Measurements from ENCODE around the gene ABCA13. TPM values are rescaled to one million over a fixed set of nuclear protein-coding genes. Genes with fewer than 3 reads are reported as not detected.

ABCA13 gene
- polyA plus RNA-seq, 4 donors = 0.16 to 0.39 (median 0.22) TPM; not detected in 1

- Histone ChIP-seq H3K36me3 (ENCODE audit: control insufficient read depth in 3 of 3, insufficient read depth in 2 of 3, low read depth in 1 of 3, low read length in 3 of 3) (no peaks in the 10 kb centered on the region), H3K27ac (ENCODE audit: low read depth in 1 of 3, low read length in 2 of 3) (no peak overlapping the region), H3K4me1 (ENCODE audit: control insufficient read depth in 3 of 3, insufficient read depth in 2 of 3, low read depth in 1 of 3, low read length in 2 of 3) (no peaks in the 10 kb centered on the region), H3K27me3 (ENCODE audit: control insufficient read depth in 3 of 3, insufficient read depth in 3 of 3, low read length in 3 of 3) (no peaks in the 10 kb centered on the region), H3K9me3 (ENCODE audit: control insufficient read depth in 2 of 2, insufficient read depth in 1 of 2, low read depth in 1 of 2, low read length in 1 of 2) (no peaks in the 10 kb centered on the region), H3K4me3 (ENCODE audit: low read depth in 1 of 3, low read length in 3 of 3) (no peak overlapping the region)
- FAIRE-seq = no peak
- no peak for DNase-seq
- 63 to 88% (median 81%) methylated on average over 3 of the region's 3 CpGs for WGBS, 3 donors
Observed at GRCh38 chr7:48317360-48317759, 146.1 kb downstream of the ABCA13 start.

GRCh38 chr7:48321319-48322010 is 150.2 kb downstream of the ABCA13 start:
- Histone ChIP-seq H3K9me3 (ENCODE audit: control insufficient read depth in 2 of 2, insufficient read depth in 1 of 2, low read depth in 1 of 2, low read length in 1 of 2) (peaks cover 2 to 12% of the 10 kb centered on the region in 2 donors), H3K27me3 (ENCODE audit: control insufficient read depth in 3 of 3, insufficient read depth in 3 of 3, low read length in 3 of 3) (no peaks in the 10 kb centered on the region), H3K36me3 (ENCODE audit: control insufficient read depth in 3 of 3, insufficient read depth in 2 of 3, low read depth in 1 of 3, low read length in 3 of 3) (no peaks in the 10 kb centered on the region), H3K27ac (ENCODE audit: low read depth in 1 of 3, low read length in 2 of 3) (no peak overlapping the region), H3K4me1 (ENCODE audit: control insufficient read depth in 3 of 3, insufficient read depth in 2 of 3, low read depth in 1 of 3, low read length in 2 of 3) (no peaks in the 10 kb centered on the region), H3K4me3 (ENCODE audit: low read depth in 1 of 3, low read length in 3 of 3) (no peak overlapping the region)
- 89 to 95% (median 94%) methylated on average over 8 of the region's 8 CpGs for WGBS, 3 donors
- DNase-seq = no peak
- no peak for FAIRE-seq

GRCh38 chr7:48337012-48337621 is 165.9 kb downstream of the ABCA13 start:
- DNase-seq = peak; percentile 4 to 6
- no peaks in the 10 kb centered on the region for H3K4me1 ChIP-seq (ENCODE audit: control insufficient read depth in 3 of 3, insufficient read depth in 2 of 3, low read depth in 1 of 3, low read length in 2 of 3)
- WGBS, 3 donors = 65 to 82% (median 79%) methylated on average over 5 of the region's 5 CpGs
- no peak for FAIRE-seq
- no peak overlapping the region for H3K4me3 ChIP-seq (ENCODE audit: low read depth in 1 of 3, low read length in 3 of 3)
- H3K27me3 ChIP-seq (ENCODE audit: control insufficient read depth in 3 of 3, insufficient read depth in 3 of 3, low read length in 3 of 3) = no peaks in the 10 kb centered on the region
- no peaks in the 10 kb centered on the region for H3K36me3 ChIP-seq (ENCODE audit: control insufficient read depth in 3 of 3, insufficient read depth in 2 of 3, low read depth in 1 of 3, low read length in 3 of 3)
- no peak overlapping the region for H3K27ac ChIP-seq (ENCODE audit: low read depth in 1 of 3, low read length in 2 of 3)
- no peaks in the 10 kb centered on the region for H3K9me3 ChIP-seq (ENCODE audit: control insufficient read depth in 2 of 2, insufficient read depth in 1 of 2, low read depth in 1 of 2, low read length in 1 of 2)

GRCh38 chr7:48337781-48338180 is 166.5 kb downstream of the ABCA13 start:
- Histone ChIP-seq H3K27ac (ENCODE audit: low read depth in 1 of 3, low read length in 2 of 3) (no peak overlapping the region), H3K36me3 (ENCODE audit: control insufficient read depth in 3 of 3, insufficient read depth in 2 of 3, low read depth in 1 of 3, low read length in 3 of 3) (no peaks in the 10 kb centered on the region), H3K4me1 (ENCODE audit: control insufficient read depth in 3 of 3, insufficient read depth in 2 of 3, low read depth in 1 of 3, low read length in 2 of 3) (no peaks in the 10 kb centered on the region), H3K4me3 (ENCODE audit: low read depth in 1 of 3, low read length in 3 of 3) (no peak overlapping the region), H3K9me3 (ENCODE audit: control insufficient read depth in 2 of 2, insufficient read depth in 1 of 2, low read depth in 1 of 2, low read length in 1 of 2) (no peaks in the 10 kb centered on the region), H3K27me3 (ENCODE audit: control insufficient read depth in 3 of 3, insufficient read depth in 3 of 3, low read length in 3 of 3) (no peaks in the 10 kb centered on the region)
- no peak for FAIRE-seq
- WGBS, 3 donors = 63 to 81% (median 72%) methylated on average over 3 of the region's 3 CpGs
- DNase-seq = no peak

GRCh38 chr7:48347230-48347825 is 176.1 kb downstream of the ABCA13 start:
- H3K9me3 ChIP-seq (ENCODE audit: control insufficient read depth in 2 of 2, insufficient read depth in 1 of 2, low read depth in 1 of 2, low read length in 1 of 2) = no peaks in the 10 kb centered on the region
- H3K4me1 ChIP-seq (ENCODE audit: control insufficient read depth in 3 of 3, insufficient read depth in 2 of 3, low read depth in 1 of 3, low read length in 2 of 3) = no peaks in the 10 kb centered on the region
- H3K36me3 ChIP-seq (ENCODE audit: control insufficient read depth in 3 of 3, insufficient read depth in 2 of 3, low read depth in 1 of 3, low read length in 3 of 3) = no peaks in the 10 kb centered on the region
- no peak overlapping the region for H3K27ac ChIP-seq (ENCODE audit: low read depth in 1 of 3, low read length in 2 of 3)
- 75 to 89% (median 86%) methylated on average over 5 of the region's 5 CpGs for WGBS, 3 donors
- DNase-seq (no peak), FAIRE-seq (no peak)
- no peaks in the 10 kb centered on the region for H3K27me3 ChIP-seq (ENCODE audit: control insufficient read depth in 3 of 3, insufficient read depth in 3 of 3, low read length in 3 of 3)
- H3K4me3 ChIP-seq (ENCODE audit: low read depth in 1 of 3, low read length in 3 of 3) = no peak overlapping the region

- 80 to 91% (median 88%) methylated on average over 7 of the region's 7 CpGs for WGBS, 3 donors
- Histone ChIP-seq H3K9me3 (ENCODE audit: control insufficient read depth in 2 of 2, insufficient read depth in 1 of 2, low read depth in 1 of 2, low read length in 1 of 2) (no peaks in the 10 kb centered on the region), H3K27ac (ENCODE audit: low read depth in 1 of 3, low read length in 2 of 3) (no peak overlapping the region), H3K27me3 (ENCODE audit: control insufficient read depth in 3 of 3, insufficient read depth in 3 of 3, low read length in 3 of 3) (no peaks in the 10 kb centered on the region), H3K4me3 (ENCODE audit: low read depth in 1 of 3, low read length in 3 of 3) (no peak overlapping the region), H3K4me1 (ENCODE audit: control insufficient read depth in 3 of 3, insufficient read depth in 2 of 3, low read depth in 1 of 3, low read length in 2 of 3) (no peaks in the 10 kb centered on the region), H3K36me3 (ENCODE audit: control insufficient read depth in 3 of 3, insufficient read depth in 2 of 3, low read depth in 1 of 3, low read length in 3 of 3) (no peaks in the 10 kb centered on the region)
- no peak for FAIRE-seq
- no peak for DNase-seq
Observed at GRCh38 chr7:48350515-48350914, 179.3 kb downstream of the ABCA13 start.

- 83 to 89% (median 85%) methylated on average over 7 of the region's 7 CpGs for WGBS, 3 donors
- Histone ChIP-seq H3K27ac (ENCODE audit: low read depth in 1 of 3, low read length in 2 of 3) (no peak overlapping the region), H3K27me3 (ENCODE audit: control insufficient read depth in 3 of 3, insufficient read depth in 3 of 3, low read length in 3 of 3) (no peaks in the 10 kb centered on the region), H3K4me1 (ENCODE audit: control insufficient read depth in 3 of 3, insufficient read depth in 2 of 3, low read depth in 1 of 3, low read length in 2 of 3) (no peaks in the 10 kb centered on the region), H3K4me3 (ENCODE audit: low read depth in 1 of 3, low read length in 3 of 3) (no peak overlapping the region), H3K36me3 (ENCODE audit: control insufficient read depth in 3 of 3, insufficient read depth in 2 of 3, low read depth in 1 of 3, low read length in 3 of 3) (no peaks in the 10 kb centered on the region), H3K9me3 (ENCODE audit: control insufficient read depth in 2 of 2, insufficient read depth in 1 of 2, low read depth in 1 of 2, low read length in 1 of 2) (no peaks in the 10 kb centered on the region)
- FAIRE-seq (no peak), DNase-seq (no peak)
Observed at GRCh38 chr7:48351900-48352299, 180.6 kb downstream of the ABCA13 start.

- no peaks in the 10 kb centered on the region for H3K36me3 ChIP-seq (ENCODE audit: control insufficient read depth in 3 of 3, insufficient read depth in 2 of 3, low read depth in 1 of 3, low read length in 3 of 3)
- no peaks in the 10 kb centered on the region for H3K4me1 ChIP-seq (ENCODE audit: control insufficient read depth in 3 of 3, insufficient read depth in 2 of 3, low read depth in 1 of 3, low read length in 2 of 3)
- H3K27me3 ChIP-seq (ENCODE audit: control insufficient read depth in 3 of 3, insufficient read depth in 3 of 3, low read length in 3 of 3) = no peaks in the 10 kb centered on the region
- H3K4me3 ChIP-seq (ENCODE audit: low read depth in 1 of 3, low read length in 3 of 3) = no peak overlapping the region
- H3K27ac ChIP-seq (ENCODE audit: low read depth in 1 of 3, low read length in 2 of 3) = no peak overlapping the region
- no peak for DNase-seq
- 90 to 93% (median 93%) methylated on average over 3 of the region's 3 CpGs for WGBS, 3 donors
- FAIRE-seq = no peak
- H3K9me3 ChIP-seq (ENCODE audit: control insufficient read depth in 2 of 2, insufficient read depth in 1 of 2, low read depth in 1 of 2, low read length in 1 of 2) = no peaks in the 10 kb centered on the region
Observed at GRCh38 chr7:48355346-48355745, 184.1 kb downstream of the ABCA13 start.

Measured in small intestine (tissue), 7 donors.